NT2/D1 (cell line): ENCODE data around the gene TMEM126B.
"Not testable (repeated sequence)": the region's sequence is repeated elsewhere in the genome, so short reads cannot be mapped to it uniquely, and the experiment has no call there.

Source experiments
- DNase-seq: peaks from one replicate; pipeline ENCODE4 v3.0.0-alpha.2; 2011; ENCODE audit warnings: low read depth, low spot score
- H3K27me3 ChIP-seq: 2 replicates; pipeline ENCODE4 v1.6.0; 2011; ENCODE audit warnings: mild to moderate bottlenecking; ENCODE audit not compliant: insufficient read length, insufficient read depth
- H3K36me3 ChIP-seq: 2 replicates; pipeline ENCODE4 v1.6.1; 2011; ENCODE audit warnings: mild to moderate bottlenecking, low read length, mixed read lengths; ENCODE audit not compliant: insufficient read depth, insufficient read length
- H3K4me1 ChIP-seq: 2 replicates; pipeline ENCODE4 v1.5.1; 2011; ENCODE audit not compliant: insufficient read depth, insufficient read length
- H3K4me3 ChIP-seq: 2 replicates; pipeline ENCODE4 v1.5.1; 2011; ENCODE audit warnings: low read depth; ENCODE audit not compliant: insufficient read length
- H3K9ac ChIP-seq: 2 replicates; pipeline ENCODE4 v1.6.0; 2011; ENCODE audit warnings: low read depth; ENCODE audit not compliant: insufficient read length
- H3K9me3 ChIP-seq: 2 replicates; pipeline ENCODE4 v1.5.1; 2011; ENCODE audit warnings: mild to moderate bottlenecking, low read length; ENCODE audit not compliant: insufficient read depth
- SUZ12 ChIP-seq: IDR thresholded peaks from 2 replicates; pipeline ENCODE4 v1.6.1; 2011; ENCODE audit not compliant: insufficient read length, insufficient read depth; ENCODE audit errors: extremely low read depth
- YY1 ChIP-seq: IDR thresholded peaks from 2 replicates; pipeline ENCODE4 v1.6.1; 2011; ENCODE audit not compliant: insufficient read length, insufficient read depth
- ZNF274 ChIP-seq: IDR thresholded peaks from 2 replicates; pipeline ENCODE4 v1.6.1; 2011; ENCODE audit warnings: mild to moderate bottlenecking, low read depth, low read length

TMEM126B gene

GRCh38 chr11:85602526-85603213, 25.7 kb upstream of the TMEM126B start:
- Histone ChIP-seq H3K9ac (no peak overlapping the region), H3K4me3 (no peak overlapping the region), H3K27me3 (no peaks in the 10 kb centered on the region), H3K9me3 (peaks cover 5% of the 10 kb centered on the region; the same call in 1 of the 2 replicates), H3K36me3 (no peaks in the 10 kb centered on the region), H3K4me1 (no peaks in the 10 kb centered on the region)
- no peak for TF ChIP-seq YY1
- TF ChIP-seq ZNF274 = no peak
- no peak for TF ChIP-seq SUZ12
- no peak for DNase-seq

GRCh38 chr11:85603220-85603619, 25.2 kb upstream of the TMEM126B start:
- TF ChIP-seq SUZ12 (no peak), ZNF274 (no peak), YY1 (no peak)
- H3K36me3 ChIP-seq = no peaks in the 10 kb centered on the region
- peaks cover 5% of the 10 kb centered on the region; the same call in 1 of the 2 replicates for H3K9me3 ChIP-seq
- H3K4me1 ChIP-seq = no peaks in the 10 kb centered on the region
- H3K4me3 ChIP-seq = no peak overlapping the region
- no peaks in the 10 kb centered on the region for H3K27me3 ChIP-seq
- no peak overlapping the region for H3K9ac ChIP-seq
- no peak for DNase-seq

DNA sequence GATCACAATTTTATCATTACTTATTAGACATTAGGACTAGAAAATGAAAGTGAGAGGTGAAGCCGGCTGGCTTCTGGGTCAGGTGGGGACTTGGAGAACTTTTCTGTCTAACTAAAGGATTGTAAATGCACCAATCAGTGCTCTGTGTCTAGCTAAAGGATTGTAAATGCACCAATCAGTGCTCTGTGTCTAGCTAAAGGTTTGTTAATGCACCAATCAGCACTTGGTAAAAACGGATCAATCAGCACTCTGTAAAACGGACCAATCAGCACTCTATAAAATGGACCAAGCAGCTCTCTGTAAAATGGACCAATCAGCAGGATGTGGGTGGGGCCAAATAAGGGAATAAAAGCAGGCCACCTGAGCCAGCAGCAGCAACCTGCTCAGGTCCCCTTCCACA, 22.2 kb upstream of the TMEM126B start:
- H3K9me3 ChIP-seq, H3K27me3 ChIP-seq, H3K36me3 ChIP-seq, H3K9ac ChIP-seq, DNase-seq, H3K4me1 ChIP-seq, H3K4me3 ChIP-seq: not testable (repeated sequence)

GRCh38 chr11:85608621-85609020, 19.8 kb upstream of the TMEM126B start:
- H3K36me3 ChIP-seq, H3K9ac ChIP-seq, H3K9me3 ChIP-seq, DNase-seq, H3K4me1 ChIP-seq, H3K4me3 ChIP-seq, H3K27me3 ChIP-seq: not testable (repeated sequence)

DNA sequence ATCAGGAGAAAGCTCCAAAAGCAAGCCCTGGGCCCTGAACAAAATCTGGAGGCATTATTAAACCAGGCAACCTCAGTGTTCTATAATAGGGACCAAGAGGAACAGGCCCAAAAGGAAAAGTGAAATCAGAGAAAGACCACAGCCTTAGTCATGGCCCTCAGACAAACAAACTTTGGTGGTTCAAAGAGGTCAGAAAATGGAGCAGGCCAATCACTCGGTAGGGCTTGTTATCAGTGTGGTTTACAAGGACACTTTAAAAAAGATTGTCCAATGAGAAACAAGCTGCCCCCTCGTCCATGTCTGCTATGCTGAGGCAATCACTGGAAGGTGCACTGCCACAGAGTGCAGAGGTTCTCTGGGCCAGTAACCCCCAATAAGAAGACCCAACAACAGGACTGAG, 19.1 kb upstream of the TMEM126B start:
- not testable (repeated sequence) for H3K9ac ChIP-seq, DNase-seq

GRCh38 chr11:85611643-85612042, 16.8 kb upstream of the TMEM126B start:
- H3K27me3 ChIP-seq, H3K4me1 ChIP-seq, H3K9ac ChIP-seq, H3K4me3 ChIP-seq, H3K9me3 ChIP-seq, DNase-seq, H3K36me3 ChIP-seq: not testable (repeated sequence)

More for the DNA sequence above, 19.1 kb upstream of the TMEM126B start:
- H3K36me3 ChIP-seq, H3K27me3 ChIP-seq, H3K9me3 ChIP-seq, H3K4me3 ChIP-seq, H3K4me1 ChIP-seq: not testable (repeated sequence)

GRCh38 chr11:85619499-85619898, 8.9 kb upstream of the TMEM126B start:
- Histone ChIP-seq H3K36me3 (no peaks in the 10 kb centered on the region), H3K9ac (no peak overlapping the region), H3K4me3 (no peak overlapping the region), H3K4me1 (no peaks in the 10 kb centered on the region), H3K9me3 (no peaks in the 10 kb centered on the region), H3K27me3 (no peaks in the 10 kb centered on the region)
- TF ChIP-seq YY1 (no peak), SUZ12 (no peak), ZNF274 (no peak)
- no peak for DNase-seq

- Histone ChIP-seq H3K27me3 (no peaks in the 10 kb centered on the region), H3K9me3 (no peaks in the 10 kb centered on the region), H3K9ac (no peak overlapping the region), H3K36me3 (no peaks in the 10 kb centered on the region), H3K4me1 (no peaks in the 10 kb centered on the region), H3K4me3 (no peak overlapping the region)
- TF ChIP-seq YY1 (no peak), ZNF274 (no peak), SUZ12 (no peak)
- no peak for DNase-seq
These were observed 8.1 kb upstream of the TMEM126B start for GRCh38 chr11:85620256-85620655.
